HepG2 (cell line): ENCODE results near the gene ALDH3A1. TPM values are rescaled to one million over a fixed set of nuclear protein-coding genes. Genes with fewer than 3 reads are reported as not detected.

Experiments used
- DMTF1 ChIP-seq: sonication (generic); formaldehyde crosslinking; IDR thresholded peaks from 2 replicates; pipeline ENCODE4 v1.4.0; 2020; ENCODE audit warnings: mild to moderate bottlenecking, missing genetic modification reagents
- HMGXB4 ChIP-seq, 2 experiments: sonication (generic) in 1 of 2; formaldehyde crosslinking in 1 of 2; IDR thresholded peaks; 2 replicates each; pipeline versions ENCODE4 v1.4.0 to v1.6.1; 2018 to 2020; ENCODE audit warnings: missing genetic modification reagents in 2 of 2, borderline replicate concordance in 1 of 2, low read depth in 1 of 2, mild to moderate bottlenecking in 1 of 2, missing biosample characterization in 1 of 2
- HNF1A ChIP-seq, 2 experiments: sonication (generic) in 1 of 2; formaldehyde crosslinking in 1 of 2; IDR thresholded peaks; 2 replicates each; pipeline versions ENCODE4 v1.4.0 to v1.6.1; 2016 to 2020; ENCODE audit warnings: borderline replicate concordance in 1 of 2, low read depth in 1 of 2, mild to moderate bottlenecking in 1 of 2, missing genetic modification reagents in 1 of 2
- HNF4A ChIP-seq: sonication (generic); formaldehyde crosslinking; IDR thresholded peaks from 2 replicates; pipeline ENCODE4 v1.4.0; 2020; ENCODE audit warnings: missing genetic modification reagents
- HNRNPL ChIP-seq: fragments of 200-400 bp; formaldehyde crosslinking; IDR thresholded peaks from 2 replicates; pipeline ENCODE4 v1.6.1; 2017; ENCODE audit warnings: mild to moderate bottlenecking, low read depth, low read length
- KDM5B ChIP-seq: sonication (generic); formaldehyde crosslinking; IDR thresholded peaks from 2 replicates; pipeline ENCODE4 v1.4.0; 2020; ENCODE audit warnings: missing genetic modification reagents, mild to moderate bottlenecking, borderline replicate concordance
- NR2F1 ChIP-seq, 2 experiments: fragments of 450-650 bp in 1 of 2; formaldehyde crosslinking in 1 of 2; IDR thresholded peaks; 2 replicates each; pipeline versions ENCODE4 v1.5.0 to v1.6.1; 2016 to 2020; ENCODE audit warnings: mild to moderate bottlenecking in 1 of 2, missing compliant biosample characterization in 1 of 2, missing genetic modification reagents in 1 of 2, moderate library complexity in 1 of 2
- ZBTB49 ChIP-seq: sonication (generic); formaldehyde crosslinking; IDR thresholded peaks from 2 replicates; pipeline ENCODE4 v1.4.0; 2020; ENCODE audit warnings: missing genetic modification reagents, borderline replicate concordance
- ZFX ChIP-seq: sonication (generic); formaldehyde crosslinking; IDR thresholded peaks from 2 replicates; pipeline ENCODE4 v1.4.0; 2020; ENCODE audit warnings: mild to moderate bottlenecking, low read depth, missing genetic modification reagents, moderate library complexity
- ZNF281 ChIP-seq: sonication (generic); formaldehyde crosslinking; IDR thresholded peaks from 2 replicates; pipeline ENCODE4 v1.4.0; 2020; ENCODE audit warnings: missing genetic modification reagents, borderline replicate concordance
- ZNF292 ChIP-seq: sonication (generic); formaldehyde crosslinking; IDR thresholded peaks from 2 replicates; pipeline ENCODE4 v1.8.1; 2022; ENCODE audit warnings: mild to moderate bottlenecking, low read depth, missing genetic modification reagents, borderline replicate concordance
- polyA plus RNA-seq, 8 experiments: library from polyadenylated mRNA; depleted of rRNA in 3 of 8; stranded (reverse) in 7 of 8; unstranded in 1 of 8; fragments of >200 nt; fragmentation: Illumina TruSeq in 4 of 8; extraction: Trizol in 4 of 8; gene quantifications; 2 replicates each; pipeline versions ENCODE4 v1.2.1 to v1.2.3, GENCODE V29; 2011 to 2016; ENCODE audit warnings: low read depth in 4 of 8, missing spikeins in 1 of 8, mixed read lengths in 1 of 8; ENCODE audit not compliant: insufficient read depth in 1 of 8
- total RNA-seq, 5 experiments: library from RNA; depleted of rRNA; stranded (reverse); fragments of >200 nt; fragmentation: Illumina TruSeq; extraction: Trizol; gene quantifications; 2 replicates each; pipeline ENCODE4 v1.2.3, GENCODE V29; 2016; ENCODE audit warnings: low read depth in 1 of 5

The ALDH3A1 gene
- total and polyA plus RNA-seq, 2 of the 13 experiments (the other 11 are each of a cell fraction or from before 2014, with no cell fraction given): 0.07 to 0.62 TPM

- no peak for TF ChIP-seq HNF1A (IDR thresholded peaks at IDR 0.05; ENCODE audit: low read depth)
- peak; percentile 37; the same call in 1 of the 2 replicates for TF ChIP-seq HNF1A (CRISPR knock-in tag; IDR thresholded peaks at IDR 0.05; ENCODE audit: borderline replicate concordance)
- peak; percentile 51 for TF ChIP-seq ZFX
- peak in 1 of 2 experiments; percentile 56; a peak in 1 of 4 replicates for TF ChIP-seq HMGXB4 (CRISPR knock-in tag; IDR thresholded peaks at IDR 0.05; ENCODE audit: borderline replicate concordance in 1 of 2, low read depth in 1 of 2)
- TF ChIP-seq ZNF281: no peak
- peak; percentile 49; the same call in 1 of the 2 replicates for TF ChIP-seq KDM5B
- TF ChIP-seq HNRNPL: peak; percentile 98
- peak in 1 of 2 experiments; percentile 45; a peak in 1 of 4 replicates for TF ChIP-seq NR2F1 (CRISPR knock-in tag; IDR thresholded peaks at IDR 0.05)
- no peak for TF ChIP-seq DMTF1 (CRISPR knock-in tag)
- TF ChIP-seq ZBTB49 (CRISPR knock-in tag): no peak
- TF ChIP-seq ZNF292 (CRISPR knock-in tag): peak; percentile 84
- peak; percentile 53 for TF ChIP-seq HNF4A (CRISPR knock-in tag)
Measured at GRCh38 chr17:19703828-19704613, 44.1 kb downstream of the ALDH3A1 start (continued).
